ENCODE data around the gene MORN5. TPM values are rescaled to one million over a fixed set of nuclear protein-coding genes. Genes with fewer than 3 reads are reported as not detected.

MORN5 gene
- polyA plus RNA-seq, 1 experiment: not detected

DNA sequence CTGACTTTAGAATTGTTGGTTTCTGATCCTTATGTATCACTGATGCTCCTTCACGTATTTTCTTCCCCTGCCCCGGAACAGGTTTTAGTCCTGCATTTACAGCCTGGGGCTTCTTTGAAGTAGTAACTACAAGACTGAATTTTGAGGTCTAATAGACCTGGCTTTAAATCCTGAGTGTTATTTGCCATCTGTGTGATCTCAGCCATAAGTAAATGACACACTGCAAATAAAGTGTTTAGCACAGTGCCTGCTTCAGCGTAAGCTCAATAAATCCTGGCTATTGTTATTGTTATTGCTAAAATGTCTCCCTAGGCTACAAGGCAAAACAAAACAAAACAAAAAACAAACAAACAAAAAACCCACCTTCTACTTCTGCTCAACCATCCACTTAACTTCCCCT is 84.6 kb downstream of the MORN5 start:
- no peaks in the 10 kb centered on the region for H3K27me3 ChIP-seq (ENCODE audit: control insufficient read depth, insufficient read depth, low read length)
- TF ChIP-seq, protein P1, sequence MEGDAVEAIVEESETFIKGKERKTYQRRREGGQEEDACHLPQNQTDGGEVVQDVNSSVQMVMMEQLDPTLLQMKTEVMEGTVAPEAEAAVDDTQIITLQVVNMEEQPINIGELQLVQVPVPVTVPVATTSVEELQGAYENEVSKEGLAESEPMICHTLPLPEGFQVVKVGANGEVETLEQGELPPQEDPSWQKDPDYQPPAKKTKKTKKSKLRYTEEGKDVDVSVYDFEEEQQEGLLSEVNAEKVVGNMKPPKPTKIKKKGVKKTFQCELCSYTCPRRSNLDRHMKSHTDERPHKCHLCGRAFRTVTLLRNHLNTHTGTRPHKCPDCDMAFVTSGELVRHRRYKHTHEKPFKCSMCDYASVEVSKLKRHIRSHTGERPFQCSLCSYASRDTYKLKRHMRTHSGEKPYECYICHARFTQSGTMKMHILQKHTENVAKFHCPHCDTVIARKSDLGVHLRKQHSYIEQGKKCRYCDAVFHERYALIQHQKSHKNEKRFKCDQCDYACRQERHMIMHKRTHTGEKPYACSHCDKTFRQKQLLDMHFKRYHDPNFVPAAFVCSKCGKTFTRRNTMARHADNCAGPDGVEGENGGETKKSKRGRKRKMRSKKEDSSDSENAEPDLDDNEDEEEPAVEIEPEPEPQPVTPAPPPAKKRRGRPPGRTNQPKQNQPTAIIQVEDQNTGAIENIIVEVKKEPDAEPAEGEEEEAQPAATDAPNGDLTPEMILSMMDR (IDR thresholded peaks at IDR 0.05; ENCODE audit: low read depth, low read length): no peak
- ChIA-PET POLR2A (no interaction called here), CTCF (no interaction called here)
- H3K4me3 ChIP-seq (ENCODE audit: low read depth, low read length): no peak overlapping the region
- no peak for DNase-seq (ENCODE audit: low read depth, low spot score)
- no peaks in the 10 kb centered on the region for H3K9me3 ChIP-seq (ENCODE audit: control insufficient read depth, insufficient read depth, low read length)
- no peak overlapping the region for H3K27ac ChIP-seq (ENCODE audit: low read depth, low read length)

DNA sequence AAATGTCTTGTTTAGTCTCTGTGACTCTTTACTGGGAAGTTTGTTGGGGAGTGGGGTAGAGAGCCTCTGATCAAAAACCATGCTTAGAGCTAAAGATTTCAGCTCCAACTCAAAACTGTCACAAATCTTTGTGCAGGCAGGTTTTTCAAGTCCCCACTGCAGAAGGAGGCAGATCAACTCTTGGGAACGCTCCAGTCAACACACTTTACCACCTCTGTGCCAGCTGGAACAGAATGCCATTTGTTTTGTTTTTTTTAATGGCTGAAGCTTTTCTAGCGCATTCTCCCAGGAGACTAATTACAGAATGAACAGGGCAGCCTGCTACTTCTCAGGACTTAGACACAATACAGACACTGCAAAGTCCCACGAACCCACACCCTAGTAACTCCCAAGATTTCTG is 87.0 kb downstream of the MORN5 start:
- Histone ChIP-seq H3K27me3 (ENCODE audit: control insufficient read depth, insufficient read depth, low read length) (no peaks in the 10 kb centered on the region), H3K27ac (ENCODE audit: low read depth, low read length) (no peak overlapping the region), H3K4me3 (ENCODE audit: low read depth, low read length) (no peak overlapping the region), H3K9me3 (ENCODE audit: control insufficient read depth, insufficient read depth, low read length) (no peaks in the 10 kb centered on the region)
- ChIA-PET CTCF (interaction anchor here (0.9 kb wide), 1 partner anchor 104 kb away, joined by 4 read pairs; no protein-coding TSS in a partner anchor), POLR2A (no interaction called here)
- DNase-seq (ENCODE audit: low read depth, low spot score): no peak
- TF ChIP-seq, protein P1 (IDR thresholded peaks at IDR 0.05; ENCODE audit: low read depth, low read length): no peak

DNA sequence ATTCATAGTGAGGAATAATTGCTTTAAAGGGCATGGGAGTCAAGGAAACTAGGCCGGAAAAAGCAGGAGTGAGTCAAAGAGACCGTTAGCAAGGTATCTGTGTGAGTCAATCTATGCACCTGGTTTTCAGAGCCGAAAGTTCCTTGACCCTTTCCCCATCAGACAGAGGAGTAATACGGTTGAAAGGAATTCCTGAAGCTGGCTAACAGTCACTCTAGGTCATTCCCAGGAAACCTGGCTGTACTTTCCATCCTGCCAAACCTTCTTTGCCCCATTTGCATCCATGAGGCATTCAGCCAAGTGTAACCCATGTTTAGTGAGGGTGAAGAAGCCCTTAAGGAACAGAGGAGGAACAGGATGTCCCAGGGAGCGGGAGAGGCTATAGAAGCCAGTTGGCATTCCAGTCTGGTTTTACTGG is 88.7 kb downstream of the MORN5 start:
- ChIA-PET POLR2A (no interaction called here), CTCF (interaction anchor here (1.9 kb wide), 1 partner anchor 102 kb away, joined by 8 read pairs; no protein-coding TSS in a partner anchor)
- Histone ChIP-seq H3K27ac (ENCODE audit: low read depth, low read length) (no peak overlapping the region), H3K4me3 (ENCODE audit: low read depth, low read length) (no peak overlapping the region), H3K27me3 (ENCODE audit: control insufficient read depth, insufficient read depth, low read length) (no peaks in the 10 kb centered on the region), H3K9me3 (ENCODE audit: control insufficient read depth, insufficient read depth, low read length) (no peaks in the 10 kb centered on the region)
- TF ChIP-seq, protein P1 (IDR thresholded peaks at IDR 0.05; ENCODE audit: low read depth, low read length): no peak
- no peak for DNase-seq (ENCODE audit: low read depth, low spot score)

Small RNA genes lying within 50 kb of the gene (small RNA-seq; reads per million reads assigned to genes)
- not detected for gene MIR4478 (ENCODE audit: insufficient read length, low read depth)

Other genes with a start within 250 kb of the MORN5 start
- gene TTLL11, start 66.6 kb upstream of the MORN5 start, polyA plus RNA-seq (2011; rRNA removed): 4.6 and 5.4 TPM in 2 replicates
- gene NDUFA8, start 129 bp upstream of the MORN5 start, polyA plus RNA-seq (2011; rRNA removed): 80.2 and 90.4 TPM in 2 replicates
- not detected in 2 replicates for gene LHX6, start 69.0 kb downstream of the MORN5 start, polyA plus RNA-seq (2011; rRNA removed)
- 27.5 and 38.6 TPM in 2 replicates for gene RBM18, start 104.9 kb downstream of the MORN5 start, polyA plus RNA-seq (2011; rRNA removed)
- gene MRRF, start 105.0 kb downstream of the MORN5 start, polyA plus RNA-seq (2011; rRNA removed): 42.9 and 50.1 TPM in 2 replicates
- gene PTGS1, start 211.1 kb downstream of the MORN5 start, polyA plus RNA-seq (2011; rRNA removed): 78.3 and 83.1 TPM in 2 replicates

Measured in AG04450 (cell line).